ENCODE data around the gene RNF130. TPM values are rescaled to one million over a fixed set of nuclear protein-coding genes. Genes with fewer than 3 reads are reported as not detected.

The RNF130 gene
- total and polyA plus RNA-seq, 2 of the 13 experiments (the other 11 are each of a cell fraction or from before 2014, with no cell fraction given): 28.2 to 28.3 TPM

DNA sequence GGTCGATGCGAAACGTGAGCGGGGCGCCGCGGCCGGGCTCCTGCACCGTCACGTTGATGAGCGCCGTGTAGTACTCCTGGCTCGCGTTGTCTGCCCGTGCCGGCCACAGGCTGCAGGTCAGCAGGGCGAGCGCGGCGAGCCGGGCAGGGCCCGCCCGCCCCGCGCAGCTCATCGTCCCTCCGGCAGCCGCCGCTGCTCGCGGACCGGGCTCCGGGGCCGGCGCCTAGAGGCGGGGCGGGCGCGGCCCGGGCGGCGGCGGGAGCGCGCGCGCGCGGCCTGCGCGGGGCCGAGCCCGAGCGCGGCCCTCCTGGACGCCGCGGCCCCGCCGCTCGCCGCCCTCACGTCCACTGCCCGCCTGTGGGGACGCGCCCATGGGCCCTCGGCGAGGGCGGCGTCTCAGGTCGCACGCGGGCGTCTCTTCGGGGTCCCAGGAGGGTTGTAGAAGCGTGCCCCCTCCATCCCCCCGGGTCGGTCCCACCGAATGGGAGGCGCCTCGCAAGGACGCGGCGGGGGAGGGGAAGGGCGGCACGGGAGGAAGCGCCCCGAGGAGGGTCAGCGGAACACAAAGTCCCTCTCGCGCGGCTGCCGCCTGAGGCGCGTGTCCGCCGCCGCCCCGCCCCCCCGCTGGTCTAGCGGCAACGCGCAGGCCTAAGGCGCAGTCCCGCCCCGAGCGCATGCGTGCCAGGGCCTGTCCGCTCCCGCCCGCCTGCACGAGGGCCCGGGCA, at the start of gene RNF130 (continued):
- peak; percentile 99 for TF ChIP-seq SALL1 (CRISPR knock-in tag; IDR thresholded peaks at IDR 0.05)
- no peak for TF ChIP-seq ADNP (CRISPR knock-in tag; IDR thresholded peaks at IDR 0.05)
- TF ChIP-seq MYNN (CRISPR knock-in tag; IDR thresholded peaks at IDR 0.05; ENCODE audit: low read depth): no peak
- no peak for TF ChIP-seq SP2 (CRISPR knock-in tag; IDR thresholded peaks at IDR 0.05)
- TF ChIP-seq SMARCC2 (IDR thresholded peaks at IDR 0.05): no peak
- peak; percentile 98 for TF ChIP-seq ZNF124 (CRISPR knock-in tag; IDR thresholded peaks at IDR 0.05)
- TF ChIP-seq NFATC3 (CRISPR knock-in tag; IDR thresholded peaks at IDR 0.05): peak; percentile 98; the same call in 1 of the 2 replicates
- TF ChIP-seq ZNF672 (CRISPR knock-in tag; IDR thresholded peaks at IDR 0.05): 0 out of 2 replicates have a peak, but pooled peaks have one; percentile 61
- TF ChIP-seq ZBED4 (CRISPR knock-in tag; IDR thresholded peaks at IDR 0.05; ENCODE audit: borderline replicate concordance): peak; percentile 96
- peak; percentile 77 for TF ChIP-seq CSRNP2 (CRISPR knock-in tag; conservative IDR thresholded peaks at IDR 0.05; ENCODE audit: low read depth)
- TF ChIP-seq ZNF567 (CRISPR knock-in tag; IDR thresholded peaks at IDR 0.05; ENCODE audit: borderline replicate concordance): no peak; the same call in 1 of the 2 replicates
- TF ChIP-seq ZBTB3 (CRISPR knock-in tag; IDR thresholded peaks at IDR 0.05; ENCODE audit: borderline replicate concordance, low read depth): no peak
- no peak; the same call in 1 of the 2 replicates for TF ChIP-seq ZNF484 (CRISPR knock-in tag; IDR thresholded peaks at IDR 0.05; ENCODE audit: borderline replicate concordance, low read depth)
- TF ChIP-seq BRD4 (CRISPR knock-in tag; IDR thresholded peaks at IDR 0.05): peak; percentile 82; the same call in 1 of the 2 replicates
- no peak; the same call in 1 of the 2 replicates for TF ChIP-seq RXRA (CRISPR knock-in tag; IDR thresholded peaks at IDR 0.05)
- peak; percentile 97 for TF ChIP-seq EED (CRISPR knock-in tag; IDR thresholded peaks at IDR 0.05)
- TF ChIP-seq ZNF839 (CRISPR knock-in tag; IDR thresholded peaks at IDR 0.05; ENCODE audit: borderline replicate concordance): 0 out of 2 replicates have a peak, but pooled peaks have one; percentile 32
- no peak for TF ChIP-seq HNRNPUL1 (IDR thresholded peaks at IDR 0.05; ENCODE audit: low read depth, low read length)
- TF ChIP-seq PRMT3 (CRISPR knock-in tag; IDR thresholded peaks at IDR 0.05; ENCODE audit: borderline replicate concordance, low read depth): peak; percentile 95
- TF ChIP-seq ZFP36 (IDR thresholded peaks at IDR 0.05; ENCODE audit: borderline replicate concordance, low read depth, low read length, partially characterized antibody): no peak
- peak; percentile 62; the same call in 1 of the 2 replicates for TF ChIP-seq SP5 (CRISPR knock-in tag; IDR thresholded peaks at IDR 0.05; ENCODE audit: borderline replicate concordance, low read depth)
- TF ChIP-seq MAFF (IDR thresholded peaks at IDR 0.05; ENCODE audit: low read depth, low read length): no peak
- TF ChIP-seq SNAPC2 (CRISPR knock-in tag; IDR thresholded peaks at IDR 0.05): peak; percentile 94; the same call in 1 of the 2 replicates
- no peak for TF ChIP-seq NFIB (CRISPR knock-in tag; IDR thresholded peaks at IDR 0.05; ENCODE audit: borderline replicate concordance)
- TF ChIP-seq ZNF224 (CRISPR knock-in tag; IDR thresholded peaks at IDR 0.05): no peak
- TF ChIP-seq ZNF547 (CRISPR knock-in tag; IDR thresholded peaks at IDR 0.05): peak; percentile 99
